ENCODE data around the gene RNF130.
"Not testable (repeated sequence)": the region's sequence is repeated elsewhere in the genome, so short reads cannot be mapped to it uniquely, and the experiment has no call there.

RNF130 gene

GRCh38 chr5:179963375-179963774 is 108.2 kb downstream of the RNF130 start:
- no peak for DNase-seq

- no peak for DNase-seq
These were observed 111.2 kb downstream of the RNF130 start for GRCh38 chr5:179960204-179960831.

DNA sequence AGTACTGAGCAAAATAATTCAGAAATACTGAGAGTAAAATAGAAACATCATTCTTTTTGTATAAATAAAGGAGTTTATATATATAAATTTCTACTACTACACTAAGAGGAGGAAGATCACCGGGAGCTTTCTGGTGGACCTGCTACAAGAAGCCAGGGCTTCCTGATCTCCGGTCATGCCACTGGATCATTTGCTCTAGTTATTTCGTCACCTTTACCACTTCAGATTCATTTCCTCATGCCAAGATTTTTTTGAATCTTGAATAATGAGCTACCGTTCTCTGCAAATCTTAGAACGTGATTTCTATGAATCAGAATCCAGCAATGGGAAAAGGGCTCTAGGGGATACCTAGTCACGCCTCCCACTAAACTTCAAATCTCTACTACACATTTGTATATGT is 111.9 kb downstream of the RNF130 start:
- no peak for DNase-seq

DNA sequence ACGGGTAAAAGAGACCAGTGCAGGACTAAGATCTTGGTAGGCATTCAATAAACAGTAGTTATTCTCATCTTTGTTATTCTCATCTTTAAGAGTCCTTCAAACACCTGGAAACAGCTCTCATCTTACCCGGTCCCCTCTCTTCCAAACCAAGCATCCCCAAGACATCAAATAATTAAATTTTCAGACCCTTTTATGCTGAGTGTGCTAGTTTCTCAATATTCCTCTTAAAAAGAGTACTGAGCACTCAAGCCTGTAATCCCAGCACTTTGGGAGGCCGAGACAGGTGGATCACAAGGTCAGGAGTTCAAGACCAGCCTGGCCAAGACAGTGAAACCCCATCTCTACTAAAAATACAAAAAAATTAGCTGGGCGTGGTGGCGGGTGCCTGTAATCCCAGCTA is 112.4 kb downstream of the RNF130 start:
- not testable (repeated sequence) for DNase-seq

GRCh38 chr5:179955630-179956029 is 115.9 kb downstream of the RNF130 start:
- DNase-seq = no peak

- DNase-seq = no peak
These were observed 116.5 kb downstream of the RNF130 start for GRCh38 chr5:179955062-179955461.

DNA sequence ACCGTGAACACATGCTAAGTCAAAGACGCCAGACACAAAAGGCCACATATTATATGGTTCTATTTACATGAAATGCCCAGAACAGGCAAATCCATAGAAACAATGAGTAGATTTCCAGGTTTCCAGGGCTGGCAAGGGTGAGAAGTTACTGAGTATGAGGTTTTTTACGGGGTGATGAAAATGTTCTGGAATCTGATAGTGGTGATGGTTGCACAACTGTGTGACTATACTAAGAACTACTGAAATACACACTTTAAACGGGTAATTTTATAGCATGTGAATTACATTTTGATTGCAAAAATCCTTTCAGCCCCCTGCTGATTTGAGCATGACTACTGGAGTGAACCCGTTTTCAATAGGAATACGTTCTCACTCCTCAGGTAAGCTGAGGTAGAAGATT is 117.1 kb downstream of the RNF130 start:
- DNase-seq = no peak

GRCh38 chr5:179953987-179954386 is 117.6 kb downstream of the RNF130 start:
- DNase-seq = no peak

DNA sequence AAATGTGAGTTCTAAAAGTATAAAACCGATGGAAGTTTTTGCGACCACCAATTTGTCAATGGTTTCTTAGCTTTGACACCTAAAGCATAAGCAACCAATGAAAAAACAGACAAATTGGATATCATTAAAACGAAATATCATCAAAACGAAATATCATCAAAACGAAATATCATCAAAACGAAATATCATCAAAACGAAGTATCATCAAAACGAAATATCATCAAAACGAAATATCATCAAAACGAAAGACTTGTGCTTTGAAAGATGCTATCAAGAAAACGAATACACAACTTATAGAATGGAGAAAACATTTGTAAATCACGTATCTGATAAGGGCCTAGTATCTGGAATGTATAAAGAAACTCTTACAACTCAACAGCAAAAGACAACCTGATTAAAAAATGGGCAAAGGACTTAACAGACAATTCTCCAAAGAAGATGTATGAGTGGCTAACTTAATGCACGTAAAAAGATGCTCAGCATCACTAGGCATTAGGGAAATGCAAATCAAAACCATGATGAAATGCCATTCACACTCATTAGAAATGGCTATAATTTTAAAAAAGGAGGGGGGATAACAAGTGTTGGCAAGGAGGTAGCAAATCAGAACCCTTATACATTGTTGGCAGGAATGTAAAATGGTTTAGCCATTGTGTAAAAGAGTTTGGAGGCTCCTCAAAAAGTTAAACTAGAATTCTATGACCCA is 134.4 kb downstream of the RNF130 start:
- no peak for DNase-seq

DNA sequence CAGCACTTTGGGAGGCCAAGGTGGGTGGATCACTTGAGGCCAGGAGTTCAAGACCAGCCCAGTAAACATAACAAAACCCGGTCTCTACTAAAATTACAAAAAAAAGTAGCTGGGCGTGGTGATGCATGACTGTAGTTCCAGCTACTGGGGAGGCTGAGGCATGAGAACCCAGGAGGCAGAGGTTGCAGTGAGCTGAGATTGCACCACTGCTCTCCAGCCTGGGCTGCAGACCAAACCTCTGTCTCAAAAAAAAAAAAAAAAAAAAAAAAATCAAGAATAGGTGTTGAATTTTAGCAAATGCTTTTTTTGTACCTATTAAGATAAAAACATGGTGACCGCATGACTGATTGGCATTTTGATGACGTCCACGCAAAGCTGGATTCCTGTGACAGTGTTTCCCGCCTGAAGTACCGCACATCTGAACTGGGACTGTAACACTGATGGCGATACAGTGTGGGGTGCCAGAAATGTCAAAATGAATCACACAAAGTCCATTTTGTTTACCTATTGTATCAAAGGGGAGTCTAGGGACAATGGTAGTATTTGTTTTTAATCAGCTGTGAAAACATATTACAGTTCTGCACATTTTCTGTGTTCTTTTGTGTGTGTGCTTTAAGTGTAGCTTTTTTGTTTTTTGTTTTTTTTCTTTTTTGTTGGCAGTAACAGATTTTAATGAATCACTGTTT is 140.6 kb downstream of the RNF130 start:
- DNase-seq = no peak

DNA sequence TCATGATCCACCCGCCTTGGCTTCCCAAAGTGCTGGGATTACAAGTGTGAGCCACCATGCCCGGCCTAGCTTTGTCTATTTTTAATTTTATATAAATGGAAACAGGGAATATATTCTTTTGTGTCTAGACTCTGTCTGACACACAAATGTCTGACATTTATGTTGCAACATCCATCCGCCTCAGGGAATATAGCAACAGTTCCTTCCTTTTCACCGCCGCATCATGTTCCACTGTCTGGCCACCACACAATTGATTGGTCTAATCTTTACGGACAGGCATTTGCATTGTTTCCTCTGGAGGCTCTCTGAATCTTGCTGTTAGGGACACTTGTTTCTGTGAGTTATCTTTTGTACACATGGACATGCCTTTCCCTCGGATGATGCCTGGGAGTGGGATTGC is 143.7 kb downstream of the RNF130 start:
- no peak for DNase-seq

DNA sequence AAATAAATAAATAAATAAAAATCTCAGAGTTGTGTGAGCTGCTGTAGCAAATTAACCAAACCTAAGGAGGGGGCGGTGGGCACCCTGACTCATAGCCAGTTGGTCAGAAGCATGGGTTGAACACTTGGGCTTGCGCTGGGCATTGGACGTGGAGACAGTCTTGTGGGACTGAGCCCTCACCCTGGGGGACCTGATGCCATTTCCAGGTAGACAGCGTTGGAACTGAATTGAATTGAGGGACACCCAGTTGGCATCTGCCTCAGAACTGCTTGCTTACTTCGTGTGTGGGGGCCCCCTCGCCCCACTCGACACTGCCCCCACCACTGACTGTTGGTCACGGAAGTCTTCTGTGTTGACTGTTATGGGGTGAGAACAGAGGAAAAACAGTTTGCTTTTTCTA is 144.9 kb downstream of the RNF130 start:
- DNase-seq = no peak

- DNase-seq = no peak
These were observed 148.1 kb downstream of the RNF130 start for GRCh38 chr5:179923436-179923835.

DNA sequence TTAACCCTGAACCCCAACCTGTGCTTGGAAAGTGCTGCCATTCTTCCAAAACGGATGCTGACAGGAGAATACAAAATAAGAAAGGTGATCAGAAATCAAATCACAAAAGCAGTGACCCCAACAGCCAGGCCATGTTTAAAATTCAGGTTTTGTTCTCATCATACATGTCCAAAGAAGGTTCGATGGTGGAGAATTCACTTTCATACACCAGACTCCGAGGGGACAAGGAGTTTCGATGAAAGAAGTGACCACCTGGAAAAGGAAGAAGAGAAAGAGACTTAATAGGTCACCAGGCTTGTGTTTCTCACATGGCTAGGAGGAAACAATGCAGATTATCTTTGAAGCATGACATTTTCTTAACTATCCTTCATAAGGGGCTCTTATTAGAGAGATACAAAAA is 151.4 kb downstream of the RNF130 start:
- DNase-seq = no peak

- no peak for DNase-seq
These were observed 152.0 kb downstream of the RNF130 start for GRCh38 chr5:179919487-179920060.

- DNase-seq = no peak
These were observed 152.6 kb downstream of the RNF130 start for GRCh38 chr5:179918742-179919486.

DNA sequence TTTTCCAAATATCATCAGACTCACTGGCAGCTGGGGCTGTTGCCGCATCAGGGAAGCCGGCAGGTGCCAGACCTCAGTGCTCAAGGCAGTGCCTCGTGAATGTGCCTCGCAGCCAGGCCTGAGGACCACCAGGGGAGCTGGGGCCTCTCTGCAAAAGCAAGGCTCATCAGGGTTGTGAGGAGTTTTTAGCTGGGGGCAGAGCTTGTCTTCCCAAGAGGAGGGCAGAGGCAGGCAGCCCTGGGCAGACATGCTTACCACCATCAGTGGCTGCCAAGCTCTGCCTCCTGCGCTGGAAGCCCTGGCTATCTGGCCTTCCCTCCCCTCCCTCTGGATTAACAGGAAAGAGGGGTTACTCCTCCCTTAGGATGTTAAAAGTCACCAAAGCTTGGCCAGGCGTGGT is 155.0 kb downstream of the RNF130 start:
- no peak for DNase-seq

GRCh38 chr5:179915406-179915935 is 156.1 kb downstream of the RNF130 start:
- DNase-seq = no peak

- DNase-seq = no peak
These were observed 157.4 kb downstream of the RNF130 start for GRCh38 chr5:179914032-179914755.

- DNase-seq = no peak
These were observed 158.1 kb downstream of the RNF130 start for GRCh38 chr5:179913461-179913860.

- no peak for DNase-seq
These were observed 158.6 kb downstream of the RNF130 start for GRCh38 chr5:179912951-179913350.

- no peak for DNase-seq
These were observed 159.2 kb downstream of the RNF130 start for GRCh38 chr5:179912386-179912785.
